ENCODE data around the gene ZNF672. TPM values are rescaled to one million over a fixed set of nuclear protein-coding genes. Genes with fewer than 3 reads are reported as not detected.
"Not testable (repeated sequence)": the region's sequence is repeated elsewhere in the genome, so short reads cannot be mapped to it uniquely, and the experiment has no call there.

Gene ZNF672
- total and polyA plus RNA-seq, 4 donors, result 6.4 to 28.0 (median 20.1) TPM

- no peak overlapping the region for H3K4me3 ChIP-seq (ENCODE audit: low read depth in 1 of 3, low read length in 3 of 3)
- no peak for DNase-seq (ENCODE audit: low spot score)
- no peaks in the 10 kb centered on the region for H3K9me3 ChIP-seq (ENCODE audit: control insufficient read depth in 4 of 4, low read length in 3 of 4)
- whole genome bisulfite sequencing, result 33% methylated on average over 3 of the region's 3 CpGs
- H3K36me3 ChIP-seq (ENCODE audit: control insufficient read depth in 4 of 4, insufficient read depth in 3 of 4, low read depth in 1 of 4, low read length in 3 of 4), result peaks cover 0 to under 1% (median 0%) of the 10 kb centered on the region in 4 donors
- peak overlapping the region in 1 of 2 donors; percentile 13 for H3K27ac ChIP-seq (ENCODE audit: low read depth in 1 of 2, low read length in 2 of 2)
- TF ChIP-seq, protein P1, sequence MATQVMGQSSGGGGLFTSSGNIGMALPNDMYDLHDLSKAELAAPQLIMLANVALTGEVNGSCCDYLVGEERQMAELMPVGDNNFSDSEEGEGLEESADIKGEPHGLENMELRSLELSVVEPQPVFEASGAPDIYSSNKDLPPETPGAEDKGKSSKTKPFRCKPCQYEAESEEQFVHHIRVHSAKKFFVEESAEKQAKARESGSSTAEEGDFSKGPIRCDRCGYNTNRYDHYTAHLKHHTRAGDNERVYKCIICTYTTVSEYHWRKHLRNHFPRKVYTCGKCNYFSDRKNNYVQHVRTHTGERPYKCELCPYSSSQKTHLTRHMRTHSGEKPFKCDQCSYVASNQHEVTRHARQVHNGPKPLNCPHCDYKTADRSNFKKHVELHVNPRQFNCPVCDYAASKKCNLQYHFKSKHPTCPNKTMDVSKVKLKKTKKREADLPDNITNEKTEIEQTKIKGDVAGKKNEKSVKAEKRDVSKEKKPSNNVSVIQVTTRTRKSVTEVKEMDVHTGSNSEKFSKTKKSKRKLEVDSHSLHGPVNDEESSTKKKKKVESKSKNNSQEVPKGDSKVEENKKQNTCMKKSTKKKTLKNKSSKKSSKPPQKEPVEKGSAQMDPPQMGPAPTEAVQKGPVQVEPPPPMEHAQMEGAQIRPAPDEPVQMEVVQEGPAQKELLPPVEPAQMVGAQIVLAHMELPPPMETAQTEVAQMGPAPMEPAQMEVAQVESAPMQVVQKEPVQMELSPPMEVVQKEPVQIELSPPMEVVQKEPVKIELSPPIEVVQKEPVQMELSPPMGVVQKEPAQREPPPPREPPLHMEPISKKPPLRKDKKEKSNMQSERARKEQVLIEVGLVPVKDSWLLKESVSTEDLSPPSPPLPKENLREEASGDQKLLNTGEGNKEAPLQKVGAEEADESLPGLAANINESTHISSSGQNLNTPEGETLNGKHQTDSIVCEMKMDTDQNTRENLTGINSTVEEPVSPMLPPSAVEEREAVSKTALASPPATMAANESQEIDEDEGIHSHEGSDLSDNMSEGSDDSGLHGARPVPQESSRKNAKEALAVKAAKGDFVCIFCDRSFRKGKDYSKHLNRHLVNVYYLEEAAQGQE (IDR thresholded peaks at IDR 0.05), result no peak
- peak; percentile 39 to 50 for TF ChIP-seq RXRA (IDR thresholded peaks at IDR 0.05)
- peak; percentile 30 for TF ChIP-seq FOXA2 (IDR thresholded peaks at IDR 0.05)
- TF ChIP-seq JUND (IDR thresholded peaks at IDR 0.05), result peak; percentile 49 to 61
- peak; percentile 33 for TF ChIP-seq YY1 (IDR thresholded peaks at IDR 0.05)
- TF ChIP-seq HNF4A (conservative IDR thresholded peaks at IDR 0.05), result peak in 1 of 2 donors; percentile 9
- TF ChIP-seq, protein P2, sequence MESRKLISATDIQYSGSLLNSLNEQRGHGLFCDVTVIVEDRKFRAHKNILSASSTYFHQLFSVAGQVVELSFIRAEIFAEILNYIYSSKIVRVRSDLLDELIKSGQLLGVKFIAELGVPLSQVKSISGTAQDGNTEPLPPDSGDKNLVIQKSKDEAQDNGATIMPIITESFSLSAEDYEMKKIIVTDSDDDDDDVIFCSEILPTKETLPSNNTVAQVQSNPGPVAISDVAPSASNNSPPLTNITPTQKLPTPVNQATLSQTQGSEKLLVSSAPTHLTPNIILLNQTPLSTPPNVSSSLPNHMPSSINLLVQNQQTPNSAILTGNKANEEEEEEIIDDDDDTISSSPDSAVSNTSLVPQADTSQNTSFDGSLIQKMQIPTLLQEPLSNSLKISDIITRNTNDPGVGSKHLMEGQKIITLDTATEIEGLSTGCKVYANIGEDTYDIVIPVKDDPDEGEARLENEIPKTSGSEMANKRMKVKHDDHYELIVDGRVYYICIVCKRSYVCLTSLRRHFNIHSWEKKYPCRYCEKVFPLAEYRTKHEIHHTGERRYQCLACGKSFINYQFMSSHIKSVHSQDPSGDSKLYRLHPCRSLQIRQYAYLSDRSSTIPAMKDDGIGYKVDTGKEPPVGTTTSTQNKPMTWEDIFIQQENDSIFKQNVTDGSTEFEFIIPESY (IDR thresholded peaks at IDR 0.05), result no peak
- no peak for TF ChIP-seq FOXA1 (IDR thresholded peaks at IDR 0.05)
- TF ChIP-seq GABPA (IDR thresholded peaks at IDR 0.05 in 1 of 2, conservative IDR thresholded peaks at IDR 0.05 in 1 of 2), result peak in 1 of 2 donors; percentile 56
- peak; percentile 33 for TF ChIP-seq SP1 (IDR thresholded peaks at IDR 0.05)
- peak; percentile 27 for TF ChIP-seq NR2F2 (IDR thresholded peaks at IDR 0.05)
- peak in 1 of 2 donors; percentile 7 for TF ChIP-seq RAD21 (IDR thresholded peaks at IDR 0.05)
- no peak overlapping the region for H3K9ac ChIP-seq (ENCODE audit: low read depth in 1 of 2, low read length in 2 of 2)
- H3K27me3 ChIP-seq (ENCODE audit: control insufficient read depth in 4 of 4, insufficient read depth in 4 of 4, low read length in 3 of 4), result no peaks in the 10 kb centered on the region
- peaks cover 6 to 26% (median 19%) of the 10 kb centered on the region in 4 donors for H3K4me1 ChIP-seq (ENCODE audit: control insufficient read depth in 4 of 4, insufficient read depth in 4 of 4, low read length in 3 of 4)
Measured at GRCh38 chr1:248828845-248829244, 9.2 kb upstream of the ZNF672 start.

GRCh38 chr1:248830718-248831017, 7.4 kb upstream of the ZNF672 start:
- not testable (repeated sequence) for H3K36me3 ChIP-seq (ENCODE audit: control insufficient read depth in 4 of 4, insufficient read depth in 3 of 4, low read depth in 1 of 4, low read length in 3 of 4); H3K9ac ChIP-seq (ENCODE audit: low read depth in 1 of 2, low read length in 2 of 2); DNase-seq (ENCODE audit: low spot score); H3K4me3 ChIP-seq (ENCODE audit: low read depth in 1 of 3, low read length in 3 of 3); H3K9me3 ChIP-seq (ENCODE audit: control insufficient read depth in 4 of 4, low read length in 3 of 4); H3K27ac ChIP-seq (ENCODE audit: low read depth in 1 of 2, low read length in 2 of 2); H3K4me1 ChIP-seq (ENCODE audit: control insufficient read depth in 4 of 4, insufficient read depth in 4 of 4, low read length in 3 of 4); H3K27me3 ChIP-seq (ENCODE audit: control insufficient read depth in 4 of 4, insufficient read depth in 4 of 4, low read length in 3 of 4)
- WGBS, result 64% methylated on average over 3 of the region's 3 CpGs

GRCh38 chr1:248831842-248832241, 6.2 kb upstream of the ZNF672 start:
- Histone ChIP-seq H3K4me1 (ENCODE audit: control insufficient read depth in 4 of 4, insufficient read depth in 4 of 4, low read length in 3 of 4) (peaks cover 0 to 7% (median 2%) of the 10 kb centered on the region in 4 donors), H3K27ac (ENCODE audit: low read depth in 1 of 2, low read length in 2 of 2) (no peak overlapping the region), H3K36me3 (ENCODE audit: control insufficient read depth in 4 of 4, insufficient read depth in 3 of 4, low read depth in 1 of 4, low read length in 3 of 4) (no peaks in the 10 kb centered on the region), H3K9ac (ENCODE audit: low read depth in 1 of 2, low read length in 2 of 2) (no peak overlapping the region), H3K9me3 (ENCODE audit: control insufficient read depth in 4 of 4, low read length in 3 of 4) (no peaks in the 10 kb centered on the region), H3K4me3 (ENCODE audit: low read depth in 1 of 3, low read length in 3 of 3) (no peak overlapping the region), H3K27me3 (ENCODE audit: control insufficient read depth in 4 of 4, insufficient read depth in 4 of 4, low read length in 3 of 4) (no peaks in the 10 kb centered on the region)
- 90% methylated on average over 1 of the region's 1 CpG for WGBS
- no peak for DNase-seq (ENCODE audit: low spot score)
- TF ChIP-seq ATF3 (IDR thresholded peaks at IDR 0.05) (no peak), TAF1 (conservative IDR thresholded peaks at IDR 0.05) (no peak), FOXA1 (IDR thresholded peaks at IDR 0.05) (no peak), HNF4A (conservative IDR thresholded peaks at IDR 0.05) (no peak), EGR1 (IDR thresholded peaks at IDR 0.05; ENCODE audit: low read depth in 2 of 2) (no peak), YY1 (IDR thresholded peaks at IDR 0.05) (no peak), HNF4G (IDR thresholded peaks at IDR 0.05) (no peak), RAD21 (IDR thresholded peaks at IDR 0.05) (no peak), GABPA (IDR thresholded peaks at IDR 0.05 in 1 of 2, conservative IDR thresholded peaks at IDR 0.05 in 1 of 2) (no peak), NR2F2 (IDR thresholded peaks at IDR 0.05) (no peak), FOXA2 (IDR thresholded peaks at IDR 0.05) (no peak)
- TF ChIP-seq, protein P3, sequence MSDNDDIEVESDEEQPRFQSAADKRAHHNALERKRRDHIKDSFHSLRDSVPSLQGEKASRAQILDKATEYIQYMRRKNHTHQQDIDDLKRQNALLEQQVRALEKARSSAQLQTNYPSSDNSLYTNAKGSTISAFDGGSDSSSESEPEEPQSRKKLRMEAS (IDR thresholded peaks at IDR 0.05), result no peak
- TF ChIP-seq, protein P4, sequence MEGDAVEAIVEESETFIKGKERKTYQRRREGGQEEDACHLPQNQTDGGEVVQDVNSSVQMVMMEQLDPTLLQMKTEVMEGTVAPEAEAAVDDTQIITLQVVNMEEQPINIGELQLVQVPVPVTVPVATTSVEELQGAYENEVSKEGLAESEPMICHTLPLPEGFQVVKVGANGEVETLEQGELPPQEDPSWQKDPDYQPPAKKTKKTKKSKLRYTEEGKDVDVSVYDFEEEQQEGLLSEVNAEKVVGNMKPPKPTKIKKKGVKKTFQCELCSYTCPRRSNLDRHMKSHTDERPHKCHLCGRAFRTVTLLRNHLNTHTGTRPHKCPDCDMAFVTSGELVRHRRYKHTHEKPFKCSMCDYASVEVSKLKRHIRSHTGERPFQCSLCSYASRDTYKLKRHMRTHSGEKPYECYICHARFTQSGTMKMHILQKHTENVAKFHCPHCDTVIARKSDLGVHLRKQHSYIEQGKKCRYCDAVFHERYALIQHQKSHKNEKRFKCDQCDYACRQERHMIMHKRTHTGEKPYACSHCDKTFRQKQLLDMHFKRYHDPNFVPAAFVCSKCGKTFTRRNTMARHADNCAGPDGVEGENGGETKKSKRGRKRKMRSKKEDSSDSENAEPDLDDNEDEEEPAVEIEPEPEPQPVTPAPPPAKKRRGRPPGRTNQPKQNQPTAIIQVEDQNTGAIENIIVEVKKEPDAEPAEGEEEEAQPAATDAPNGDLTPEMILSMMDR (IDR thresholded peaks at IDR 0.05; ENCODE audit: low read depth, low read length, missing input control), result no peak
- TF ChIP-seq, protein P2 (IDR thresholded peaks at IDR 0.05), result no peak

Data from liver (tissue), 9 donors.